IMR-90 (cell line): Measurements from ENCODE around the gene TMEM43. TPM values are rescaled to one million over a fixed set of nuclear protein-coding genes. Genes with fewer than 3 reads are reported as not detected.
A peak's percentile ranks its signal among the peaks of the same experiment; 100 is the strongest.

ENCODE experiments used
- ATAC-seq: fragments of 200-7000 bp; cut with Tn5 transposase; 2 replicates; pipeline ENCODE4 v1.9.1; 2020; ENCODE audit warnings: low read depth, mild to moderate bottlenecking, moderate library complexity
- BruUV-seq: library from RNA; stranded (reverse); fragments of 400-500 nt; replicated peaks from 2 replicates; lab custom pipeline; 2021; lab: Mats Ljungman, UMichigan
- CTCF ChIA-PET: fragments of 300-600 bp; formaldehyde crosslinking; extraction: SDS; loops from one replicate; lab custom pipeline; 2021; ENCODE audit warnings: antibody characterized with exemption; lab: Yijun Ruan, JAX
- POLR2A ChIA-PET: fragments of 300-600 bp; sonication (Branson Sonifier 250); formaldehyde crosslinking; loops from one replicate; lab custom pipeline; 2022; ENCODE audit warnings: antibody characterized with exemption; ENCODE audit not compliant: unreplicated experiment; lab: Charles Lee
- DNase-seq: peaks from one replicate; pipeline ENCODE4 v3.0.0; 2013
- H2AFZ ChIP-seq: replicated peaks from 2 replicates; pipeline ENCODE3; 2013; ENCODE audit warnings: low read length, mild to moderate bottlenecking; ENCODE audit not compliant: poor library complexity
- H2AK5ac ChIP-seq: 2 replicates; pipeline ENCODE4 v1.6.1; 2013; ENCODE audit warnings: low read depth, low read length, inconsistent platforms
- H2AK9ac ChIP-seq: replicated peaks from 2 replicates; pipeline ENCODE3; 2013; ENCODE audit warnings: mild to moderate bottlenecking, low read depth, low read length, moderate library complexity; ENCODE audit not compliant: poor library complexity
- H2BK120ac ChIP-seq: 2 replicates; pipeline ENCODE4 v1.6.1; 2013; ENCODE audit warnings: low read depth, low read length, inconsistent platforms
- H2BK15ac ChIP-seq: 3 replicates; pipeline ENCODE4 v1.6.1; 2013; ENCODE audit warnings: low read depth, low read length, inconsistent platforms
- H2BK20ac ChIP-seq: 2 replicates; pipeline ENCODE4 v1.6.1; 2013; ENCODE audit warnings: low read depth, mild to moderate bottlenecking, inconsistent platforms, low read length, moderate library complexity
- H2BK5ac ChIP-seq: 2 replicates; pipeline ENCODE4 v1.6.1; 2013; ENCODE audit warnings: mild to moderate bottlenecking, low read depth, low read length, inconsistent platforms; ENCODE audit not compliant: poor library complexity, severe bottlenecking
- H3K14ac ChIP-seq: replicated peaks from 2 replicates; pipeline ENCODE4 v1.6.1; 2013; ENCODE audit warnings: low read depth, low read length, inconsistent platforms
- H3K18ac ChIP-seq: 2 replicates; pipeline ENCODE4 v1.6.1; 2013; ENCODE audit warnings: low read depth, low read length, control low read depth
- H3K23ac ChIP-seq: 2 replicates; pipeline ENCODE4 v1.6.1; 2013; ENCODE audit warnings: low read depth, low read length, inconsistent platforms
- H3K27ac ChIP-seq: 2 replicates; pipeline ENCODE4 v1.5.1; 2013; ENCODE audit warnings: mild to moderate bottlenecking, control low read depth, low read length; ENCODE audit not compliant: insufficient read depth
- H3K27me3 ChIP-seq: 2 replicates; pipeline ENCODE4 v1.6.1; 2013; ENCODE audit warnings: low read length; ENCODE audit not compliant: control insufficient read depth, insufficient read depth
- H3K36me3 ChIP-seq: 2 replicates; pipeline ENCODE4 v1.6.1; 2013; ENCODE audit warnings: low read length, mixed read lengths; ENCODE audit not compliant: control insufficient read depth, insufficient read depth
- H3K4ac ChIP-seq: 2 replicates; pipeline ENCODE4 v1.6.1; 2013; ENCODE audit warnings: low read depth, low read length, inconsistent platforms
- H3K4me1 ChIP-seq: 2 replicates; pipeline ENCODE4 v1.6.1; 2013; ENCODE audit warnings: low read length, mixed read lengths; ENCODE audit not compliant: control insufficient read depth, insufficient read depth
- H3K4me2 ChIP-seq: 2 replicates; pipeline ENCODE4 v1.6.1; 2013; ENCODE audit warnings: low read depth, mild to moderate bottlenecking, control low read depth, low read length, moderate library complexity
- H3K4me3 ChIP-seq: 2 replicates; pipeline ENCODE4 v1.5.1; 2013; ENCODE audit warnings: low read depth, mild to moderate bottlenecking, control low read depth, low read length, moderate library complexity; ENCODE audit not compliant: insufficient read depth
- H3K56ac ChIP-seq: 2 replicates; pipeline ENCODE4 v1.6.1; 2013; ENCODE audit warnings: low read length, inconsistent platforms; ENCODE audit not compliant: insufficient read depth; ENCODE audit errors: extremely low read depth
- H3K79me1 ChIP-seq, 2 experiments: 2 replicates each; pipeline ENCODE4 v1.6.1; 2013; ENCODE audit warnings: low read length in 2 of 2, inconsistent platforms in 1 of 2, low read depth in 1 of 2
- H3K9ac ChIP-seq: 2 replicates; pipeline ENCODE4 v1.6.1; 2013; ENCODE audit warnings: low read depth, low read length, control low read depth
- H3K9me1 ChIP-seq: 2 replicates; pipeline ENCODE4 v1.6.1; 2013; ENCODE audit warnings: low read length, inconsistent platforms; ENCODE audit not compliant: insufficient read depth
- H3K9me3 ChIP-seq: 2 replicates; pipeline ENCODE4 v1.6.1; 2013; ENCODE audit warnings: low read length; ENCODE audit not compliant: control insufficient read depth, insufficient read depth
- H4K20me1 ChIP-seq: 2 replicates; pipeline ENCODE4 v1.6.1; 2013; ENCODE audit warnings: low read length, inconsistent platforms; ENCODE audit not compliant: insufficient read depth
- H4K5ac ChIP-seq: 2 replicates; pipeline ENCODE4 v1.6.1; 2013; ENCODE audit warnings: mild to moderate bottlenecking, low read depth, low read length, control low read depth
- H4K8ac ChIP-seq, 2 experiments: 2 replicates each; pipeline ENCODE4 v1.6.1; 2013; ENCODE audit warnings: low read depth in 2 of 2, low read length in 2 of 2, control low read depth in 1 of 2, inconsistent platforms in 1 of 2
- H4K91ac ChIP-seq: 2 replicates; pipeline ENCODE4 v1.6.1; 2013; ENCODE audit warnings: low read depth, low read length, inconsistent platforms; ENCODE audit not compliant: insufficient read depth
- CEBPB ChIP-seq: IDR thresholded peaks from 2 replicates; pipeline ENCODE4 v1.6.1; 2012; ENCODE audit warnings: low read depth, low read length, improper control_type of control experiment
- NFE2L2 ChIP-seq: fragments of 150-350 bp; IDR thresholded peaks from 2 replicates; pipeline ENCODE4 v1.6.1; 2016; ENCODE audit warnings: low read depth, mild to moderate bottlenecking, low read length
- WGBS, 2 experiments: methylation state at CpG; one replicate each; pipeline versions ENCODE4 v1.1.5 to v1.1.7; 2013; ENCODE audit warnings: missing lambda C conversion rate in 2 of 2; ENCODE audit not compliant: insufficient read length in 1 of 2; ENCODE audit errors: extremely low coverage in 2 of 2; 5-methylcytosine and 5-hydroxymethylcytosine counted together
- dilution Hi-C: fragments of 300-500 bp; cut with HindIII; formaldehyde crosslinking; loops from one replicate; pipeline ENCODE4 v1.14.3; 2018; ENCODE audit warnings: low sequenced_read_pairs; ENCODE audit not compliant: unreplicated experiment
- in situ Hi-C: fragments of 300-500 bp; cut with MboI; formaldehyde crosslinking; loops from 3 replicates; pipeline ENCODE4 v1.14.3; 2019; ENCODE audit warnings: low sequenced_read_pairs, inconsistent platforms, mixed read lengths
- intact Hi-C: fragments of 100-400 bp; cut with micrococcal nuclease; formaldehyde crosslinking; loops from 2 replicates; pipeline ENCODE4 v1.10.0; 2022
- polyA plus RNA-seq, 3 experiments: library from polyadenylated mRNA; depleted of rRNA; stranded (reverse); fragments of >200 nt; gene quantifications; 2 replicates each; pipeline ENCODE4 v1.2.3, GENCODE V29; 2012; ENCODE audit warnings: low replicate concordance in 1 of 3
- total RNA-seq: library from RNA; depleted of rRNA; stranded (reverse); fragments of >200 nt; gene quantifications from 2 replicates; pipeline ENCODE4 v1.2.3, GENCODE V29; 2012

The TMEM43 gene
- total and polyA plus RNA-seq, 2 of the 4 experiments (the other 2 are of a cell fraction): 109 to 114 TPM

GRCh38 chr3:14118400-14119381 is 6.2 kb upstream of the TMEM43 start:
- Histone ChIP-seq H3K23ac (no peak overlapping the region; the same call in 1 of the 2 replicates), H3K56ac (no peak overlapping the region), H2AFZ (peak overlapping the region; percentile 3), H3K9me3 (no peaks in the 10 kb centered on the region), H3K27me3 (no peaks in the 10 kb centered on the region), H2BK15ac (no peak overlapping the region), H3K14ac (0 out of 2 replicates have a peak overlapping the region, but pooled peaks have one; percentile 32), H3K79me1 (peaks cover 22 to 30% of the 10 kb centered on the region in 2 experiments), H2AK9ac (no peak overlapping the region), H3K36me3 (peaks cover 15% of the 10 kb centered on the region), H3K4me3 (no peak overlapping the region), H3K9me1 (peaks cover 12% of the 10 kb centered on the region; the same call in 1 of the 2 replicates), H3K4me2 (peak overlapping the region; percentile 2; the same call in 1 of the 2 replicates), H4K91ac (peak overlapping the region; percentile 5; the same call in 1 of the 2 replicates), H2BK20ac (no peak overlapping the region; the same call in 1 of the 2 replicates), H2BK120ac (0 out of 2 replicates have a peak overlapping the region, but pooled peaks have one; percentile 11), H4K5ac (peak overlapping the region; percentile 1; the same call in 1 of the 2 replicates), H3K4ac (peak overlapping the region; percentile 25; the same call in 1 of the 2 replicates), H2AK5ac (no peak overlapping the region), H3K18ac (0 out of 2 replicates have a peak overlapping the region, but pooled peaks have one; percentile 2), H4K8ac (peak overlapping the region; percentile 27 to 45; a peak in 1 of 4 replicates), H2BK5ac (peak overlapping the region; percentile 10), H3K9ac (peak overlapping the region; percentile 26; the same call in 1 of the 2 replicates), H3K4me1 (peaks cover 7% of the 10 kb centered on the region), H4K20me1 (no peaks in the 10 kb centered on the region), H3K27ac (peak overlapping the region; percentile 55; the same call in 1 of the 2 replicates)
- DNase-seq (peak; percentile 62), ATAC-seq (peak; percentile 81)
- no TSS peak for BruUV-seq
- ChIA-PET CTCF (no interaction called here), POLR2A (no interaction called here)
- 25% methylated on average over 6 of the region's 13 CpGs; no CpG with 5 or more reads in 1 of the 2 experiments for WGBS, 2 experiments
- TF ChIP-seq CEBPB (peak; percentile 92), NFE2L2 (no peak)
- intact Hi-C loops: no loop called here
- dilution Hi-C loops: no loop called here
- in situ Hi-C loops: loop anchor here (25.0 kb wide), 2 partner anchors 231 to 631 kb away; partner anchors contain the start of genes HDAC11 and WNT7A
